Lower leg skin (tissue), 3 donors: ENCODE data around the gene FNDC5.

Experiments
- CTCF ChIP-seq, 3 donors: fragments of 450-650 bp; IDR thresholded peaks; one replicate each; pipeline ENCODE4 v1.5.1; 2016; ENCODE audit warnings: antibody characterized with exemption in 3 of 3, mild to moderate bottlenecking in 3 of 3, moderate library complexity in 2 of 3
- POLR2A ChIP-seq, 2 donors: fragments of 450-650 bp; IDR thresholded peaks; one replicate each; pipeline ENCODE4 v1.6.1; 2016 to 2017; ENCODE audit warnings: antibody characterized with exemption in 2 of 2, mild to moderate bottlenecking in 1 of 2, moderate library complexity in 1 of 2

GRCh38 chr1:32867671-32868070 is 3.0 kb downstream of the FNDC5 start:
- TF ChIP-seq POLR2A (IDR thresholded peaks at IDR 0.05) (no peak), CTCF (IDR thresholded peaks at IDR 0.05) (no peak)
